GM13976 (cell line): ENCODE results near the gene PCDHGA7.
"Not testable (repeated sequence)": the region's sequence is repeated elsewhere in the genome, so short reads cannot be mapped to it uniquely, and the experiment has no call there.

Experiments used
- DNase-seq: peaks from one replicate; pipeline ENCODE4 v3.0.0; 2012; ENCODE audit warnings: low spot score
- CTCF ChIP-seq: IDR thresholded peaks from 2 replicates; pipeline ENCODE4 v1.5.1; 2012; ENCODE audit warnings: borderline replicate concordance, mild to moderate bottlenecking; ENCODE audit not compliant: insufficient read depth; ENCODE audit errors: extremely low read depth, missing control alignments, control extremely low read depth
- in situ Hi-C: fragments of 300-500 bp; cut with MboI; formaldehyde crosslinking; loops from one replicate; pipeline ENCODE4 v1.12.0; 2022; ENCODE audit warnings: low sequenced_read_pairs, mixed read lengths, inconsistent platforms; ENCODE audit not compliant: unreplicated experiment

Gene PCDHGA7

GRCh38 chr5:141345327-141345726, 37.2 kb upstream of the PCDHGA7 start:
- no peak for TF ChIP-seq CTCF
- DNase-seq: no peak
- in situ Hi-C loops: no loop called here

- in situ Hi-C loops, DNase-seq: not testable (repeated sequence)
Measured at GRCh38 chr5:141346017-141346416, 36.5 kb upstream of the PCDHGA7 start.

GRCh38 chr5:141349917-141350619, 32.5 kb upstream of the PCDHGA7 start, which contains the start of gene PCDHGB1:
Gene PCDHGB1, plus strand, starts transcription at chr5:141350099. Its CDS starts 162 bp downstream, at chr5:141350261.
- DNase-seq: peak; percentile 76
- in situ Hi-C loops: no loop called here
- TF ChIP-seq CTCF: peak; percentile 43

- TF ChIP-seq CTCF: no peak
- in situ Hi-C loops: no loop called here
- no peak for DNase-seq
Measured at GRCh38 chr5:141351591-141351990, 31.0 kb upstream of the PCDHGA7 start.

- no peak for DNase-seq
- no peak for TF ChIP-seq CTCF
- in situ Hi-C loops: no loop called here
Measured at GRCh38 chr5:141354900-141355469, 27.6 kb upstream of the PCDHGA7 start, which contains the start of gene PCDHGA4. Gene PCDHGA4, plus strand, starts transcription at chr5:141355021. Its CDS starts 87 bp downstream, at chr5:141355108.

GRCh38 chr5:141355641-141356040, 26.9 kb upstream of the PCDHGA7 start:
- in situ Hi-C loops: no loop called here
- no peak for TF ChIP-seq CTCF

GRCh38 chr5:141356133-141356532, 26.4 kb upstream of the PCDHGA7 start:
- TF ChIP-seq CTCF: no peak
- in situ Hi-C loops: no loop called here
- DNase-seq: no peak

More at GRCh38 chr5:141355641-141356040, 26.9 kb upstream of the PCDHGA7 start:
- no peak for DNase-seq
